Left lobe of liver (tissue), 2 donors: Measurements from ENCODE around the gene EYA4. TPM values are rescaled to one million over a fixed set of nuclear protein-coding genes. Genes with fewer than 3 reads are reported as not detected.
"Not testable (repeated sequence)": the region's sequence is repeated elsewhere in the genome, so short reads cannot be mapped to it uniquely, and the experiment has no call there.

ENCODE experiments used
- ATAC-seq: fragments of 200-7000 bp; cut with Tn5 transposase; one replicate; pipeline ENCODE4 v1.9.1; 2020; ENCODE audit warnings: mild to moderate bottlenecking, moderate library complexity
- DNase-seq: peaks from one replicate; pipeline ENCODE4 v3.0.0-alpha.2; 2020; ENCODE audit warnings: low spot score
- total RNA-seq: library from RNA; stranded (reverse); gene quantifications from one replicate; pipeline ENCODE4 v1.2.1, GENCODE V29; 2021
- donor health status: DM: no; HTN: no; CAD: no; lungs with moderate emphysema.
- donor health status: DM: no; HTN: yes; CAD: no.

The EYA4 gene
- total RNA-seq, 1 donor from 2014 or later, result not detected

DNA sequence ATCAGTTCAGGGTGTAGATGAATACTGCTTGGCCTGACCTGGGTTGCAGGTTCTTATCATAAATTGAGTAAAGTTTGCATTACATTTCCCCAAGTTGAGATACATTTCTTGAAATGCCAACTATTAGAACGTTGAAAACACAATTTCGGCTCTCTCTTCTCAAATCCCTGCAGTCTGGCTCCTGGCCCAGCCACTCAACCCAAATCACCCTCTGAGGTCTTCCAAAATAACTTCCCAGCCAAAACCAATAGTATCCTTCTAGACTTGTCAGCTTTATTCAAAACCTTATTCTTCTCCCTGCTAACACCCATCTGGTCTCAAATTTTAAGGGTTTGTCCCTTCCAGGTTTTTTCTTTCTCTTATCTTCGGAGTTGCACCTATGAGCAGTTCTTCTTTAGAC, 263.6 kb downstream of the EYA4 start:
- DNase-seq, result no peak
- no peak for ATAC-seq

DNA sequence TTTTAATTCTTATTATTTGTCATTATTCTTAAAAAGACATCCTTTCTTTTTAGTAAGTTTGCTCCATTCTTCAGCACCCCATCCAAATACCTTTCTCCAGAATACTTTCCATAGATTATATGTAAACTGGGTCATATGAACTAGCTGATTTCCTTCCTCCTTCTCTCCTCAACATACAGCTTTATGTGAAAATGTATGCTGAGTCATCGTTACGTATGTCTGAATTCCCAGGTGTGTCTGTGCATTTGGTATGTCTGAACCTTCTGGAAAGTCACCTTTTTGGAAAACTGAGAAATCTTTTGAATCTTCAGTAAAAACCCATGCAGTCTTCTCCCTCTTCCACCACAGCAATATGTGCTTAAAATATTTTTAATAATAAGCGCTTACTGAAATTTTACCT, 264.5 kb downstream of the EYA4 start:
- no peak for ATAC-seq
- no peak for DNase-seq

DNA sequence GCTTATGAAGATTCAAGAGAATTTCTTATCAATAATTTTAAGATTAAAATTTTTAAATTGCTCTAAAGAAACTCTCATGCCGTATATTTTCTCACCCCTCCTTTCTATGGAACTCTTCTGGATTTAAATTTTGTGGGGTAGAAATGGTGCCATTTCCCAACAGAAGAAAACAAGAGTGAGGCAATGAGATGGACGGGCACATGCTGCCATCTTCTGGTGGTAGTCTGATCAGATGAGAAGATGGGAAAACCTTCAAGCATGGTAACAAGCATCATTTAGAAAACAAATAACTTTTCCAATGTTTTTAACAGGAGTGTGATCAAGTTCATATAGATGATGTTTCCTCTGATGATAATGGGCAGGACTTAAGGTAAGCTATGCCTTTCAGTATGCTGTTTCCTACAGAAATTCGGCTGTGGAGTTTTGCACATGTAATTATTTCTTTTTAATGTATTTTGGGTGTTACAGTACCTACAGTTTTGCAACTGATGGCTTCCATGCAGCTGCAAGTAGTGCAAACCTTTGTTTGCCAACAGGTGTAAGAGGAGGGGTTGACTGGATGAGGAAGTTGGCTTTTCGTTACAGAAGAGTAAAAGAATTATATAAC, 271.4 kb downstream of the EYA4 start:
- peak; percentile 50 for DNase-seq
- ATAC-seq, result peak; percentile 85

DNA sequence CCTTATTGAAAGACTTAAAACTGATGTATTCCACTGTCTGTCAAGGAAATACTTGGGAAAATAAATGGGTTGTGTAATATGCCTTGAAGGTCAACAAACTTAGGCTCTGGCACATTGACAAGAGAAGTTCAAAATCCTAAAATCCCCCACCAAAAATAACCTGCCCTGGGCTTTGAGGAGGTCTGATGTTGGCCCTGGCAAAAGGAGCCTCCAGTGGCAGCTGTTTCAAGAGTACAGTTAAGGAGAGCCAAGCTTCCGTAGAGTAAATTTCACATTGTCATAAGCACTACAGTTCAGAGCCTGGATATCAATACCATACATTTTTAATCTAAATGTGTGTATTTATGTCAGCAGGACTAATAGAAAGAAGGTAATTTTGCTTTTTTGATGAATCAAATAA, 282.7 kb downstream of the EYA4 start:
- ATAC-seq (no peak), DNase-seq (no peak)

DNA sequence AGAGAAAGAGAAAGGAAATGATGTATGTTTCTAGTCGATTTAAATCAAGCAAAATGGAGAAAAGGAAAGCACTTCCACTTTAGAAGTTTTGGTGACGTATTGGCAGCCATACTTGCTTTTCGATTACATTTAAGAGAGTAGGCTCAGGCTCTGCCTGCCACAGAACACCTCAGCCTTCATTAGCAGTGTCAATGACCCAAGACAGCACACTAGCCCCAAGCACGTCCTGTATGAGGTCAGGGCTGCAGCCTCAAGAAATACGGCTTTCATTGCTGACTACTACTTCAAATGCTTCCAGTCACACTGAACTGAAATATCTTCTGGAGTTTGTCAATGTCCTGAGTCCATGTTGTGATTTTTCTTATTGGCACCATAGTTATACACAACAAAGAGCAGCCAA, 285.3 kb downstream of the EYA4 start:
- ATAC-seq, result no peak
- no peak for DNase-seq

DNA sequence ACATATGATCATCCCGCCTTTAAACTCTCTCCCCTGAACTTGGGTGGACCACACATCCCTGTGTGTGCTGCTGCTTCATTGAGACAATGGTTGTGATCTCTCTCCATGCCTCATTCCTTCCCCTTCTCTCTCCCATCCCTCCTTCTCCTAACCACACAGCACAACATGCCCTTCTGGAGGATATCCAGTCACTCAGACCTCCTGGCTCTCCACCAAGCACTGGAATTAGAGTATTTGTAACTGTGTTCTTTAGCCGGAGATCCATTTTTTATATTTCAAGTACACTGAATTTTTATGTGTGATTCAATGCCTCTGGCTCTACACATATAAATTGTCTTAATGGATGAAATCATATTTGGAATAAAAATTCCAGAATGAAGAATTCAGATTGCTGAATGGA, 287.4 kb downstream of the EYA4 start:
- ATAC-seq, result no peak
- no peak for DNase-seq

DNA sequence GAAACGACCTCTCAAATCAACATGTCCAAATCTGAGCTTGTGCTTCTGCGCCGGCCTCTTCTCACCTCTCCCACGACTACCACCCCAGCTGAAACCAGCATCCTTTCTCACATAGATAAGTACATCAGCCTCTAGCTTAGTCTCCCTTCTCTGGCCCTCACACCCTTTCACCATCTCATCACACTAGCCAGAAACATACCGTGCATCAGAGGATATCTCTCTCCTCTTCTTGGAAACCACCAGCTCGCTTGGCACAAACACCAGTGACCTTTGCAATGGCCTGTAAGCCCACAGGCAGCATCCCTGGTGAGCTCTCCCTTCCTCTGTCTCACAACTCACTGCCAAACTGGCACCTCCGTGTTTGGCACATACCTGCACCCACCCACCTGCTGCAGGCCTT, 291.8 kb downstream of the EYA4 start:
- DNase-seq (no peak), ATAC-seq (no peak)

DNA sequence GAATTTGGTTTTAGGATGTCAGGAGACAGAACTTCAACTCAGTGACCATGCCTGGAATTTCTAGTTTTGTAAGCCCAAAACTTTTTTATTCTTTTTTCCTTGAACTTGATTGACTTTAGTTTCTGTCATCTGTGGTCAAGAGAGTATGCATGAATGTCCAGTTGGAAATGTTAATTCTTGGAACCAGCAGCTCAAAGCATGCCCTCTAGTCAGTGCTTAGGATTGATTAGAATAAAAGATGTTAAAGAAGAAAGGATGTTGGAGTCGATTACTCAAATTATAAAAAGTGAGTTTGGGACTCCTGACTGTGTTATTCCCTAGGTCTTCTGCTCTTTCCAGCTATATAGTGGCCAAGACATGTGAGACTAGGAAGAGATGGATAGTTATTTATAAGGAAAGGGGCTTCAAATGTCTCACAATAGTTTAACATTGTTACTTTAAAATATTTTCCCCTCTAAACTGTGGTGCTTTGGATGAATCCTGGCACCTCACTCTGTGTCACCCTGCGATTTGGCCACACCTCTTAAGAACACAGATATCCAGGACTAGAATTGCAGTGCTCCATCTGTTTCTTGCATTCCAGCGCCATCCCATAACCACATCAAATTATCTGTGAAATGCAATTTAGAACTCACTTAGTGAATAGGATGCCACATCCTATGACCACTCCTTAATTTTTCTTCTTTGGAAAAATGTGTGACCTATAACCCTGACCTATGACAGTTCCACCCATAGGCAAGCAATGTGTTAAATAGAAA, 298.5 kb downstream of the EYA4 start:
- DNase-seq (no peak), ATAC-seq (no peak)

DNA sequence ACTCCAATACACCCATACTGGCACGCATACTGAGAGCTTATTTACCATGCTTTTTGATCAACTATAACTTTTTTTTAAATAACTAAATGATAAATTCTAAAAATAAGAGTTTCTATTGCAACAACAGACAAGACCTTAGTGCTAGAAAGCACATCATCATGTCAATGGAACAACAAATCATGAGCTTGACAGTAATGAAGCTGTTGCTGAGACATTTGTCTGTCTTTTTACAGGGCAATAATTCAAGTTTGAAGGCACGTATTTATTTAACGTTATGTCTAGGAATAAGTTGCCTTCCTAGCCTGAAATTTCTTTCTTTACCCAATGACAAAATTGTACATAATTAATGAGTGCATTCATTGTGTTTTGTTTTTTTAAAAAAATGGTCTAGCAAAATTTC, 299.2 kb downstream of the EYA4 start:
- ATAC-seq (no peak), DNase-seq (no peak)

DNA sequence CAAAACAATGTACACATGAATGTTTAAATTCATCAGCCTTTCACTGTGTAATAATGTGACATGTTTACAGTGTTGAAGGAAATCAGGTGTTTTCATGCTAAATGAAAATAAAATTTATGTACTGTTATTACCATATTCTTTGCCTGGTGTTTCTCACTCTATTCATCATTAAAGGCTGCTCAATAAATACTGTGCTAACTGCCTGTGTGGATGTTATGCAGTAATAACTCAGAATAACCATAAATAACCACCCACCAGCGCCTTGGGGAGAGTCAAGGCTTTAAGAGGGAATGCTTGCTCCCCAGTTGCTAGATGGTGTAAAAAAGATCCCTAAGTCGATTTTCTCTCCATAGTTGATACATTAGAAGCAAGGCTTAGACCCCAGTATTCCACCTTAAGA, 299.9 kb downstream of the EYA4 start:
- DNase-seq, result no peak
- ATAC-seq, result no peak

DNA sequence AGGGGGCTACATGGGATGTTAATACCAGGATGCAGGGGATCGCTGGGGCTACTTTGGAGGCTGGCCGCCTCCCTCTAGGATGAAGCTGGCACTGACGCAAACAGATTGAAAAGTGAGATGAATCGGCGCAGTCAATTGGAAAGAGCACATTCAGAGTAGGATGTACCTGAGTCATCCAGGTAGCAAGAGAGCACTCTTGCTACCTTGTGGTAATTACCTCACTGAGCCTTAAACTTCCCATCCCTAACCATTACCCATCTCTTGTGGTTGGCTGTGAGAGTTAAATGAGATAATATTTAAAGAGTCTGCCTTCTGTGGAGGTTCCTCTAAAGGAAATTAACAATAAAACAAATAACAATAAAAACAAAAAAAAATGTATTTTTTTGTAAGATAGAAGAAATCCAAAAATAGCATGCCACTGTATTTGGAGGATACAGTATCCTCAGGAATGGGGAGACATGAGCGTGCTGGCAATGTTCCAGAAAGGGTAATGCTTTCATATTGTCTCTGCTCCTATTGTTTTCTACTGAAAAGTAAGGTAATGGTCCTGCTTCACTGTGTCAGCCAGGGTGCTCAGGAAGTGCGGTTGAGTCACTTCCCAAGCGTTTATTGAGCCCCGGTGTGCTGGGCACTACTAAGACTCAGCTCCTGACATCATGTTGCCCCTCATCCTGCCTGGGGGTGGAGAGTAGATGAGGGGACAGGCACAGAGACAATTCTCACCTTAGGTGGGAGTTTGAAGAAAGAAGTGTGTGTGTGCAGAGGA, 301.1 kb downstream of the EYA4 start:
- ATAC-seq, result no peak
- no peak for DNase-seq

DNA sequence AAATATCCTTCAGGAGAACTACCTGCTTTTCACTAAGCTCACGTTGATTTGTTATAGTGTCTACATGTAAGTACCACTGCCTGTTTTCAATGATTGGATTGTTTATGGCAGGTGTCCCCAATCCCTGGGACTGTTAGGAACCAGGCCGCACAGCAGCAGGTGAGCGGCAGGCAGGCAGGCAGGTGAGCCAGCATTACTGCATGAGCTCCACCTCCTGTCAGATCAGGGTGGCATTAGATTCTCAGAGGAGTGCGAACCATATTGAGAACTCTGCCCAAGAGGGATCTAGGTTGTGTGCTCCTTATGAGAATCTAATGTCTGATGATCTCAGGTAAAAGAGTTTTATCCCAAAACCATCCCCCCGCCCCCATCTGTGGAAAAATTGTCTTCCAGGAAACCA, 303.3 kb downstream of the EYA4 start:
- DNase-seq (no peak), ATAC-seq (no peak)

DNA sequence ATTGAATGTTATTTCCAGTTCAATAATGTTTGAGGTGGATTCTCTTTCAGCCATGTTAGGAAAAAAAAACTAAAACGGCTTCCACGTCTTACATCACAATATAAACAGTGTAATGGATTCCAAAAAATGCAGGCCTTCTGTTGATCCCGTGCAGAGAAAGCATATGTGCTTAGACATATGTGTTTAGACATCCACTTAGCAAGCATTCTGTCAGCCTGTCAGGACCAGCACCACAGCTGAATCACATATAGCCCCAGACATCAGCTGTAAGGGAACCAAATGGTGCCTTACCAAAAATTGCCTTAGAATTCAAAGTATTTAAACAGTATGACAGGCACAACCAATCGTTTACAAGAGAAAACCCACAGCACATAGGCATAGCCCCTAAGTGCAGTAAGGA, 304.9 kb downstream of the EYA4 start:
- DNase-seq (no peak), ATAC-seq (no peak)

DNA sequence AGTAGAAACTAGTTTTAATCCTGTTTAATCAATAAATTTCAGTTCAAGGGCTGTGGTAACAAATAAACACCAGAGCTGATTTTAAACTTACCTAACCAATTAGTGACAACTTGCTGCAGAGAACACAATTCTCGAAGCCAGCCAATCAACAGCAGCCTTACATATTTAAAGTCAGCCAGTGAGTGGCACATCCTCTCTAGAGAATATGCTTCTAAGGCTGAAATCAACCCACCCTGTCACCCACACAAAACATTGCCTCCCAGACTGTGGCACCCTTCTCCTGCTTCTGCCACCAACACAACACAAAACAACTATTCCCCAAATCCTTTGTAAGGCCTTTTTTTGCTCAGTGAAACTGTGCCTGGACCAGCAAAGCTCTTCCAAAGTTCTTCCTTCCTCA, 306.0 kb downstream of the EYA4 start:
- ATAC-seq (no peak), DNase-seq (no peak)

DNA sequence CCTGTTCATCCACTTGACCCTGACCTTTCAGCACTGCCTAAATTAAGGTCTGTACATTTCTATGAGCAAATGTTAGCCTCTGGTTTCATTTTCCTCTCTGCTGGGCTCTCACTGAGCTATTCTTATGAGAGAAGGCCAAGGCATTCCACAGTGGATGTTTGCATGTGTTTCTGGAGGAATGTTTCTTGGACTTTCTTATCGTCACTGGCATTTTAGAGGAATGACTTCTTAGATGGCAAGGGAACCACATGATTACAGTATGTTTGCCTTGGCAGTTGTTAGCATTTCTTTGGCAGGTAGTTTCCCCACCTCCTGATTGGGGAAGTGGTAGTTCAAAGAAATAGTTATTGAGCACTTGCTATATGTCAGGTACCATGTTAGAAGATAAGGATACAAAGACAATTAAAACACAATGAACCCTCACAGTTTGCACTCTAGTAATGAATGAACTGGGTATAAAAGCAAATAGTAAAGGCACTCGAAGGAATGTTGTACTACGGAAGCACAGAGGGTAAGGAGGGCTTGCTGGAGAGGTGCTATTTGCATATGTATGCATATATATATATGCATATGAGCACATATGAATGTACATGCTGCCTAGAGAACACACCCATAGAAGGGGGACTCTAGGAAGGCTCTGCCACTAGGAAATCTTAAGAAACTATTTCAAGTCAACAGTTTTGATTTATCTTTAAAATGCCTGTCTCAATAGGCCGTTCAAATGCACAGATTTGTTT, 307.4 kb downstream of the EYA4 start:
- ATAC-seq, result no peak

DNA sequence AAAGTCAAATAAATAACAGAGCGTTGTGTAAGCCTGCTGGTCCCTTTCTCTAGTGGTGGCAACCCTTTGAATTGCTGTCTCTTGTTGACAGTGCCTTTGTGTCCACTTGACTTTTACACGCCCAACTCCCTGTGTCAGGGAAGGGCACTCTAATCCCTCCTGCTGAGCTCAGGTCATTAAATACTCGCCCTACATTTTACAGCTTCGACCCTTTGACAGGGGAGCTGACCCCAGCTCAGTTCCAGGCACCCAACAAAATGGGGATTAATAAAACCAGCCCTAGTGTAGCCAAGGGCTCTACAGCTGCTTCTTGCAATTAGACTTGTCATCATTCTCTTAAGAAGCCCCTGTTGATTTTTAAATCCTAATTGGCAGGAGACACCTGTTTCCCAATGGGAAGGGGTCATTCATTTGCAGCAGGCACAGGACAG, 308.2 kb downstream of the EYA4 start:
- no peak for ATAC-seq
- DNase-seq, result no peak

More for the DNA sequence above, 307.4 kb downstream of the EYA4 start:
- DNase-seq, result no peak

DNA sequence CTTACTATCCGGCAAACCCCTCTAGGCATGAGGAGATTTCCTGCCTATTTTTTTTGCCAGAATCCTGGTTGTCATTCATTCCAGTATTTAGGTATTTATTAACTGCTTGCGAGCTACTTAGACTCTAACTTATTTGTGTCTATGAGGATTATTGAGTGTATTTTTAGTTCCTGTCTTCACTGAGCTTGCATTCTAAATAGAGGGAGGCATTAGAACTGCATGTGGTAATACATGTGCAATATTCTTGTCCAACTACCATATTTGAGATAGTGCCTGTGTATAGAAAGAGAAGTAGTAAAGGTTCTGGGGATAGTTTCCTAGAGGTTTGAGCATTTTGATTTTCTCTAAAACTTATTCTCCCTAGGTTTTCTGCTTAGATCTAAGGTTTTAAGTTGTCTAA, 308.9 kb downstream of the EYA4 start:
- no peak for DNase-seq
- ATAC-seq, result no peak

DNA sequence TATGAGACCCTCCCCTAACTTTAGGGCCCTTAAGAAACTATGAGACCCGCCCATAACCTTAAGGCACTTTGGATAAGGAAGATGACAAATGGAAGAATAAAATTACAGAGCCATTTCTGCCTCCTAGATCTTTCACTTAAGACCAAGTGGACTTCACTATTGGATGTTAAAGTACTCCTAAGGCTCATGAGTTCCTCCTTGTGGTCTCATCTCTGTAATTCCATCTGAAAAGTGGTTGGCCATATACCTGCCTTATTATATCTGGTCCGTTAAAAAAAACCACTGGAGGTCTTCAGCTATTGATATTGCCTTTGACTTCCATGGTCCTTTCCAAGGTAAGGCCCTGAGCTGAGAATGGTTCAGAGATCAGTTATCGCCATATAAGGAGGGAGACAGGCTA, 310.3 kb downstream of the EYA4 start:
- ATAC-seq, result no peak
- DNase-seq, result no peak

DNA sequence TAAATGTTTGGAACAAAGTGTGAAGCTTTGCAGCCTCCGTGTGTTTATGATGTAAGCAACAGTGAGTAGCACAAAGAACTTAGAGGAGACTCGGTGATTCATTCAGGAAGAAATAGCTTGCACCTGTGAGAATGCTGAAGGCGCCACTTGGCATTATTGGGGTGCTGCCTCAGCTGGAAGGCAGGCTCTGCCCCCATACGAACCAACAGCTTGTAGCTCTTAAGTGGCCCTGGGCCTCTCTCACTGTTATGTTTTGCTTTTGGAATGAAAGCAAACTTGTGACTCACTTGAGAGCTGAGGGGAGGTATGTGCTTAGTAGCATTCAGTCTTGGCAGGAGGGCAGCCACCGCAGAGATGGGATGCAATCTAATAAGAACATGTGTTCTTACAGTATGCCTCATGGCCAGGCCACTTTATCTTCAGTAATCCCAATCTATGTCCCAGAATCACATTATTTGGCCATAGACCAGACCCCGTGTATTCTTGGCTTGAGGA, 310.7 kb downstream of the EYA4 start:
- DNase-seq (no peak), ATAC-seq (no peak)

DNA sequence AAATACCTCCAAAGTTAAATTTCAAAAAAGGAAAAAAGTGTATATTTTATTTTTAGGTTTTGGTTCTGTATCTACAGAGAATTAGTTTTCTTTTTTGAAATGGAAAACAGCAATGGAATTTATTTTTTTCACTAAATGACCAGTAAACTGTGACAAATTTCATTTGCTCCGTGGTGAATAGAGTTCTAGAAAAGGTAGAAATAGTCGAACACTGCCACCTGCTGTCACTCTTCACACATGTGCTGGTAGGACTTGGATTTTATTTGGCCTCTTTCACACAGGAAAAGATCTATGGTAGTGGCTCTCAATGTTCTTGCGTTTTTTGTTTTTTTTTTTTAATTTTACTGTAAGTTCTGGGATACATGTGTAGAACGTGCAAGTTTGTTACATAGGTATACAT, 312.5 kb downstream of the EYA4 start:
- ATAC-seq, result peak; percentile 85

DNA sequence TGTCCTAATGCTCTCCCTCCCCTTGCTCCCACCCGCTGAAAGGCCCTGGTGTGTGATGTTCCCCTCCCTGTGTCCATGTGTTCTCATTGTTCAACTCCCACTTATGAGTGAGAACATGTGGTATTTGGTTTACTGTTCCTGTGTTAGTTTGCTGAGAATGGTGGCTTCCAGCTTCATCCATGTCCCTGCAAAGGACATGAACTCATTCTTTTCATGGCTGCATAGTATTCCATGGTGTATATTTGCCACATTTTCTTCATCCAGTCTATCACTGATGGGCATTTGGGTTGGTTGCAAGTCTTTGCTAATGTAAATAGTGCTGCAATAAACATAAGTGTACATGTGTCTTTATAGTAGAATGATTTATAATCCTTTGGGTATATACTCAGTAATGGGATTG, 313.0 kb downstream of the EYA4 start:
- not testable (repeated sequence) for ATAC-seq, DNase-seq

More for the DNA sequence above, 312.5 kb downstream of the EYA4 start:
- DNase-seq, result no peak
